ENCODE data around the gene HS6ST3.

- no peak for TF ChIP-seq CTCF (IDR thresholded peaks at IDR 0.05; ENCODE audit: low read depth, low read length, poor library complexity, severe bottlenecking)
- no peak for TF ChIP-seq EZH2phosphoT487 (IDR thresholded peaks at IDR 0.05; ENCODE audit: borderline replicate concordance, low read length)
Measured at GRCh38 chr13:96851856-96852445, 762.0 kb downstream of the HS6ST3 start.

Data from DOHH2 (cell line).